Measurements from ENCODE around the gene COL6A3.

Gene COL6A3

DNA sequence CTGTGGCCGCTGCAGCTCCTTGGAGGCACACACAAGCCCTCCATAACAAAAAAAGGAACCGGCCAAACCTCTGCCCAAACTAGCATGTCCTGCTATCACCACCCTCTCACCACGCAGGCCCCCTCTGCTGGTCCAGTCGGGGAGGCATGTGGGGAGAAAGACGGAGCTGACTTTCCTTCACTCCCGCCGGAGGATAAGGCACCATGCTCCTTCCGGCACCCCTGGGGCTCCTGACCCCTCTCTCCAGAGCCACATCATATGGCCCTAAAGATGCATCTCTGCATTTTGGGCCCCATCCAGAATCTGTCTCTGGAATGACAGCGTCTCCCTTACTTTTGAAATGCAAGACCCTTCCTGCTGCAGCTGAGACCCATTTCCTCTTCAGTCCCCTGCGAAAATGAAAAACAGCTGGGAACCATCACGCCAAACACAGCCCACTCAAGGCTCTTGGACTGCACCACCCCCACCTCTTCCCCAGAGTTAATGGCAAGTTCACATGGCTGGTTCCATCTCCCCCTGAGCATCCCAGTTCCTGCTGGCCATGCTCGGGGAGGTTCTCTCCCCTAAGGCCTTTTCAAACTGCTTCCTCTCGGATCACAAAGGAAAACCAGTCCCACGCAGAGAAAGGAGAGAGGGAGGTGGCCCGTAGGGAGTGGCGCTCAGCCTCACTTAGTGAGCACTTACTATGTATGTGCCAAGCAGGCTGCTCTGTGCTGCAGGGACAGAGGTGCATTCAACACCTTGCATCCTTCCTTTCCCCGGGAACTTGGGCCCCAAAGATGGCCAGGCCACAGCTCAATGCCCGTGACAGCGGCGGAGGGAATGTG, 37.9 kb upstream of the COL6A3 start:
- Histone ChIP-seq H3K27ac (ENCODE audit: low read depth, low read length) (no peak overlapping the region), H3K4me1 (ENCODE audit: control insufficient read depth, insufficient read depth, low read length, unreplicated experiment) (peaks cover 25% of the 10 kb centered on the region), H3K4me3 (ENCODE audit: low read depth, low read length) (no peak overlapping the region)

DNA sequence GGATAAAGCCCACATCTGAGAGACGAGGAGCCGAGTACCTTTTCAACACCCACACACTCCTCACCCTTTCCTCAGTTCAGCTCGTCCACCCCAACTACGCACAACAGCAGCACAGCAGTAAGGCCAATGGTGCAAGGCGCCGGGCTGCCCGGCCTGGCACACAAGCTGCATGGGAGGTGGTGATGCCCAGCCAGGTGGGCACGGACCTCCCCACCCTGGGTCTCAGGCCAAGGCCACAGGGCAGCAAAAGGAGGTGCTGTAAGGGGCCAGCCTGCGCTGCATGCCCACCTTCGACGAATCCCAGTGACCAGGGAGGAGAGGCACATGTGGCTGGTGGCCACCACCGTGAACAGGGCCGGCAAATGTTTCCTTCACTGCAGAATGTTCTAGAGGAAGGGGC, 36.6 kb upstream of the COL6A3 start:
- H3K27me3 ChIP-seq (ENCODE audit: insufficient read depth, low read length), result no peaks in the 10 kb centered on the region
- no peaks in the 10 kb centered on the region for H3K36me3 ChIP-seq (ENCODE audit: insufficient read depth, low read length)
- no peak overlapping the region for H2AFZ ChIP-seq (ENCODE audit: low read length, unreplicated experiment)
- no peak overlapping the region for H3K4me3 ChIP-seq (ENCODE audit: low read depth, low read length)
- H3K4me1 ChIP-seq (ENCODE audit: control insufficient read depth, insufficient read depth, low read length, unreplicated experiment), result peaks cover 12% of the 10 kb centered on the region
- no peaks in the 10 kb centered on the region for H3K79me2 ChIP-seq (ENCODE audit: control insufficient read depth, insufficient read depth, low read length, unreplicated experiment)
- no peak overlapping the region for H3K27ac ChIP-seq (ENCODE audit: low read depth, low read length)

More for the DNA sequence above, 37.9 kb upstream of the COL6A3 start:
- no peaks in the 10 kb centered on the region for H3K79me2 ChIP-seq (ENCODE audit: control insufficient read depth, insufficient read depth, low read length, unreplicated experiment)
- no peak overlapping the region for H2AFZ ChIP-seq (ENCODE audit: low read length, unreplicated experiment)
- no peaks in the 10 kb centered on the region for H3K36me3 ChIP-seq (ENCODE audit: insufficient read depth, low read length)
- H3K27me3 ChIP-seq (ENCODE audit: insufficient read depth, low read length), result no peaks in the 10 kb centered on the region

DNA sequence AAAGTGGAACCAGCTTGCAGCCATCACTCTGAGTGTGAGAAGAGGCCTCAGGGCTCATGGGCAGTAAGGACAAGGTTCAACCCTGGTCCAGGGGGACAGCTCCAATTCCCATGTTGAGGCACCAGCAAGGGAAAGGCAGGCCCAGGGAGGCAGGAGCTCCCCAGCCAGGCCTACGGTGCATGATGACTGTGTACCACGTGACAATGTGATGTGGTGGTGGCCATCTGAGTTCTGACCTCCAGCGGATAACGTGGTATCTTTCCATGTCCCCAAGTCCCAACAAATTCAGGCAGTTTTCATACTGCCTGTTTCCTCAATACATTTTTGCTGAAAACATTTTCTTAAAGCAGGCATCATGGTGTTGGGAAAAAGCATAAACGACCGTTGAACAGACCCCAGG, 36.1 kb upstream of the COL6A3 start:
- Histone ChIP-seq H3K36me3 (ENCODE audit: insufficient read depth, low read length) (no peaks in the 10 kb centered on the region), H3K4me3 (ENCODE audit: low read depth, low read length) (no peak overlapping the region), H3K27me3 (ENCODE audit: insufficient read depth, low read length) (no peaks in the 10 kb centered on the region), H2AFZ (ENCODE audit: low read length, unreplicated experiment) (no peak overlapping the region), H3K27ac (ENCODE audit: low read depth, low read length) (no peak overlapping the region), H3K79me2 (ENCODE audit: control insufficient read depth, insufficient read depth, low read length, unreplicated experiment) (no peaks in the 10 kb centered on the region), H3K4me1 (ENCODE audit: control insufficient read depth, insufficient read depth, low read length, unreplicated experiment) (peaks cover 11% of the 10 kb centered on the region)

DNA sequence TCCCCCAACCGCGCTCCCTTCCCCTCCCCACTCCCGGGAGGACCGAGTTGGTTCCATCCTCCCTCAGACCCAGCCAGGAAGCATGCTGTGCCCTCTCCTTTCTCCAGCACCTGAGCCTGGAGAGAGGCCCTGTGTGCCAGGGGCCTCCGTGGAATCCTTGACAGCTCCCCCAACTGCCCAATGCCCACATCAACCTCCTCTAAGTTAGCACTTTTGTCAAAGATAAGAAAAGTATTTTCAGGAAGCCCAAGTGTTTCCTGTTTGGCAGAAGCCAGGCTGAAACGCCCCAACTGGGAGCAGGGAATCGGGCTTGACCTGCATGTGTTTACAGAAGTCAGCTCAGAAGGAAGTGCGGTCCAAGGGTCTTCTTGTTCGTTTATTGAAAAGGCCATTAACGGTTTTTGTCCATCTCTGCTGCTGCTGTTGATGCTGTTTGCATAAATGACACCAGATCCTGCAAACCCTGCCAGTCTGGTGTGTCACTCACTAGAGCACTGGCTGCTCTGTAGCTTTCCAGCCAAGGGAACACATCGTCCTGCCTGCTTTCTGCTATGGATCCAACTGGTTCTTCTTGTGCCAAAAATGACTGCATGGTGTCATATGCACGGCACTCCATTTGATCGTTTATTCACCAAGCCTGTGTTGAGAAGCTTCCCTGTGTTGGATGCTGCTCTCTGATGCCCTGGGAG, 35.4 kb upstream of the COL6A3 start:
- Histone ChIP-seq H3K4me3 (ENCODE audit: low read depth, low read length) (no peak overlapping the region), H3K79me2 (ENCODE audit: control insufficient read depth, insufficient read depth, low read length, unreplicated experiment) (no peaks in the 10 kb centered on the region), H2AFZ (ENCODE audit: low read length, unreplicated experiment) (peak overlapping the region; percentile 26), H3K27ac (ENCODE audit: low read depth, low read length) (no peak overlapping the region), H3K4me1 (ENCODE audit: control insufficient read depth, insufficient read depth, low read length, unreplicated experiment) (peaks cover 11% of the 10 kb centered on the region), H3K27me3 (ENCODE audit: insufficient read depth, low read length) (no peaks in the 10 kb centered on the region), H3K36me3 (ENCODE audit: insufficient read depth, low read length) (no peaks in the 10 kb centered on the region)

DNA sequence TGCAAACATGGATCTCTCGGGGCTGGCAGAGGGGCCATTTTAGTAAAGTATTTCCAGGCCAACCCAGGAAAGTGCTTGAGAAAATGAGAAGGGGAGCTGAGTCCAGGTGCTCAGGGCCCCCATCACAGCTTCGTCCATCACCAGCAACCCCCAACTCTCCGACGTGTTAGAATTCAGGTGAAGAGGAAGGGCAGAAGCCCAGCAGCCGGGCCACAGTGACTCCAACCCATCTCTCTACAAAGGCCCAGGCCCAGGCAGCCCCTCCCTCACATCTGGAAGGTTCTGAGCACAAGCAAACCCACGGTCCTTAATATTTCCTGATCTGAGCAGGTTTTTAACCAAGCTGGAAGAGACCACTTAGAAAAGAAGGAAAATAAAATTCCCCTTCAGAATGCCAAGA, 34.7 kb upstream of the COL6A3 start:
- H3K27ac ChIP-seq (ENCODE audit: low read depth, low read length), result no peak overlapping the region
- H3K27me3 ChIP-seq (ENCODE audit: insufficient read depth, low read length), result no peaks in the 10 kb centered on the region
- peaks cover 11% of the 10 kb centered on the region for H3K4me1 ChIP-seq (ENCODE audit: control insufficient read depth, insufficient read depth, low read length, unreplicated experiment)

DNA sequence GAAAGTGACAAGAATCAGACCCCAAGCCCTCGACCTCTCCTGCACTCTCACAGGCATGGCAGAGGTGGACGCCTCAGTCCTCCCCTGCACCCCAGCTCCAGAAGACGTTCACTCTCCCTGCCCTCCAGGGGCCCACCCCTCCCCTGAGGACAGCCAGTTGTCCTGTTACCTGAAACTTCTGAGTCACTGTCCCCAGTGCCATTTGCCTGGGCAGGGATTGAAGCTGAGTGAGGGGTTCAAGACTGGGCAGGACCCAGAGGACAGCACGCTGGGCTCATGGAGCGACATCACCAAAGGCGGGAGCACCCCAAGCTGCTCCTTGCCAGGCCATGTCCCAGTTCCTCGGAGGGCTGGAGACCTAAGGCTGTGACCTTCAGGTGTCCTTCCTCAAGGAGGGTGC, 34.2 kb upstream of the COL6A3 start:
- Histone ChIP-seq H3K4me1 (ENCODE audit: control insufficient read depth, insufficient read depth, low read length, unreplicated experiment) (peaks cover 11% of the 10 kb centered on the region), H2AFZ (ENCODE audit: low read length, unreplicated experiment) (no peak overlapping the region), H3K27ac (ENCODE audit: low read depth, low read length) (no peak overlapping the region), H3K4me3 (ENCODE audit: low read depth, low read length) (no peak overlapping the region), H3K79me2 (ENCODE audit: control insufficient read depth, insufficient read depth, low read length, unreplicated experiment) (no peaks in the 10 kb centered on the region), H3K36me3 (ENCODE audit: insufficient read depth, low read length) (no peaks in the 10 kb centered on the region), H3K27me3 (ENCODE audit: insufficient read depth, low read length) (no peaks in the 10 kb centered on the region)

More for the DNA sequence above, 34.7 kb upstream of the COL6A3 start:
- no peak overlapping the region for H2AFZ ChIP-seq (ENCODE audit: low read length, unreplicated experiment)
- H3K4me3 ChIP-seq (ENCODE audit: low read depth, low read length), result no peak overlapping the region
- no peaks in the 10 kb centered on the region for H3K79me2 ChIP-seq (ENCODE audit: control insufficient read depth, insufficient read depth, low read length, unreplicated experiment)
- H3K36me3 ChIP-seq (ENCODE audit: insufficient read depth, low read length), result no peaks in the 10 kb centered on the region

DNA sequence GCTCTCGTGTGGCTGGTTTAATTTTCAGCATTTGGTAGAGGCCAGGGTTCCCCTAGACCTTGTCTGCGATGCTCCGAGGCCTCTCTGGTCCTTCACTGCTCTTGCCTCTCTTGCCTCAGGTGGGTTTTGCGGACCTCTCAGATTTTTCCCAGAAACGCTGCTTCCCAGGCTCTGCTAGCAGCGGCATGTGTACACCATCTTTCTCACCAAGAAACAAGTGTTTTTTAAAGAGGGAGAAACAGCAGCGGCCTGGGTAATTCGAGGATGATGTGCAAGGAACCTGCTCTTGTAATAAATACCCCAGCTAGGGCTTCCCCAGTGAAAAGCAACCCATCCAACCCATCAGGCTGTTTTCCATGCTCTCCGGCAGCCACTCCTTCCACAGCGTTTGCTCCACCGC, 33.5 kb upstream of the COL6A3 start:
- H3K4me3 ChIP-seq (ENCODE audit: low read depth, low read length), result no peak overlapping the region
- no peaks in the 10 kb centered on the region for H3K36me3 ChIP-seq (ENCODE audit: insufficient read depth, low read length)
- H3K27ac ChIP-seq (ENCODE audit: low read depth, low read length), result no peak overlapping the region
- no peaks in the 10 kb centered on the region for H3K27me3 ChIP-seq (ENCODE audit: insufficient read depth, low read length)
- no peak overlapping the region for H2AFZ ChIP-seq (ENCODE audit: low read length, unreplicated experiment)
- H3K79me2 ChIP-seq (ENCODE audit: control insufficient read depth, insufficient read depth, low read length, unreplicated experiment), result no peaks in the 10 kb centered on the region
- peaks cover 11% of the 10 kb centered on the region for H3K4me1 ChIP-seq (ENCODE audit: control insufficient read depth, insufficient read depth, low read length, unreplicated experiment)

DNA sequence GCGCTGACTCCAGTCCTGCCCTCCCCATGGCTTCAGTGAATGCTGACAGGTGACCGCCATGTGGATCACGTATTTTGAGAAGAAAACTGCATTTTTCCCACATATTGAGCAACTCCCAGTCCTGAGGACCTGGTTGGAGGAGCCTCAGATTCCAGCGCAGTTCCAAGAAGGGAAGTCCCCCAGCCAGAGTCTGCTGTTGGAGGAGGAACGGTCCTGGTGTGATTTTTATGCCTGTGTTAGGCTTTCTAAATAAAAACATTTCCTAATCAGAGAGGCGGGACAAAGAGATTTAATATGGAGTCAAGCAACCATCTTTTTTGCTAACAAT, 32.3 kb upstream of the COL6A3 start:
- H2AFZ ChIP-seq (ENCODE audit: low read length, unreplicated experiment), result no peak overlapping the region
- H3K36me3 ChIP-seq (ENCODE audit: insufficient read depth, low read length), result no peaks in the 10 kb centered on the region
- H3K4me3 ChIP-seq (ENCODE audit: low read depth, low read length), result no peak overlapping the region
- peaks cover 20% of the 10 kb centered on the region for H3K4me1 ChIP-seq (ENCODE audit: control insufficient read depth, insufficient read depth, low read length, unreplicated experiment)
- no peaks in the 10 kb centered on the region for H3K79me2 ChIP-seq (ENCODE audit: control insufficient read depth, insufficient read depth, low read length, unreplicated experiment)
- no peaks in the 10 kb centered on the region for H3K27me3 ChIP-seq (ENCODE audit: insufficient read depth, low read length)
- H3K27ac ChIP-seq (ENCODE audit: low read depth, low read length), result no peak overlapping the region

DNA sequence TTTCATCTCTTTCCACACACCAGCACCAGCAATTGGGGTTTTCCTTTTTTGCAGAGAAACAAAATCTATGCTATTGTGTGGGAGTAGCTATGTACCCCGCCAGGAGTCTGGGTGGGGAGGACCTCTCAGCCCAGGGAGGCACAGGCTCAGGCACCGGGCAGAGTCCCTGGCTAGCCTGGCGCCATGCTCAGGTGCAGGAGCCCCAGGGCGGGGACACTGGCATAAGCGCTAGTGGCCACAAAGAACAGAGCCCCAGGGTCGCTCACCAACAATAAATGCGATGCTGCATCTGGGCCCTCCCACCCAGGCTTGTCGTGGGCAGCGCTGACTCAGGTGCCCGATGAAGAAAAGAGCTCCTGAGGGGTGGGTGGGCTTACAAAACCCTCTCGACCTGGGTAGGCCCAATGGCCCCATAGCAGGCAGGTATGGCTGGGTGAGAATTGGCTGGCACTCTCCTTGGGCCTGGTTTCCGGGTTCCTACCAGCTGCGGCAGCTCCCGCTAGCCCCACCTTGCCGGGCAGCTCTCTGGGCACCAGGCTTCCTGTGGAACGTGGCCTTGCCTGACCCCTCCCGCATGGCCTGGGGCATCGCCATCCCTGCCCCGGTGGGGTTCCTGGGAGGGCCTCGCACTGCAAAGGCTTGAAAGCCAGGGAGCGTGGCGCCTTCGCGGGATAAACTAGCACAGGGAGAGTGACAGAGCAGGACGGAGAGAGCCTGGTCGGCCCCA, 31.8 kb upstream of the COL6A3 start:
- no peak overlapping the region for H3K27ac ChIP-seq (ENCODE audit: low read depth, low read length)
- H3K36me3 ChIP-seq (ENCODE audit: insufficient read depth, low read length), result no peaks in the 10 kb centered on the region
- no peak overlapping the region for H3K4me3 ChIP-seq (ENCODE audit: low read depth, low read length)
- no peak overlapping the region for H2AFZ ChIP-seq (ENCODE audit: low read length, unreplicated experiment)
- H3K27me3 ChIP-seq (ENCODE audit: insufficient read depth, low read length), result no peaks in the 10 kb centered on the region
- no peaks in the 10 kb centered on the region for H3K79me2 ChIP-seq (ENCODE audit: control insufficient read depth, insufficient read depth, low read length, unreplicated experiment)
- H3K4me1 ChIP-seq (ENCODE audit: control insufficient read depth, insufficient read depth, low read length, unreplicated experiment), result peaks cover 25% of the 10 kb centered on the region

DNA sequence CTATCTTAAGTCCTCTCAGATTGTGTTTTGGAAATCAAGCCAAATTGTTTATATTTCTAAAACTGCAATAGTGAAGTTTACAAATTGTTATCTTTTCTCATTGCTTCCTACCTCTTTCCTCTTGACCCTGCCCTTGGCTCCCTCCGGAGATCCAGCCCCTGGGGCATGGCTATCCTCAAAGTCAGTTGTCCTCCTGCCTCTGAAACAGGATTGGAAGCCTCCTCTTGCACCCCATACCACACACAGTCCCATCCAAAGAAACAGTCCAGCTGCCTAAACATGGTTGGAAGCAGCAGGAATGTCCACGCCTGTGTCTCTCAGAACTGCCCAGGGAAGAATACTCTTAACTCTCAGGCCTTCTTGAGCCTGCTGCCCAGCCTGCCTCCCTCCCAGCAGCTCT, 30.1 kb upstream of the COL6A3 start:
- H3K27me3 ChIP-seq (ENCODE audit: insufficient read depth, low read length), result no peaks in the 10 kb centered on the region
- H2AFZ ChIP-seq (ENCODE audit: low read length, unreplicated experiment), result no peak overlapping the region
- H3K27ac ChIP-seq (ENCODE audit: low read depth, low read length), result no peak overlapping the region
- H3K36me3 ChIP-seq (ENCODE audit: insufficient read depth, low read length), result no peaks in the 10 kb centered on the region
- no peaks in the 10 kb centered on the region for H3K79me2 ChIP-seq (ENCODE audit: control insufficient read depth, insufficient read depth, low read length, unreplicated experiment)
- no peak overlapping the region for H3K4me3 ChIP-seq (ENCODE audit: low read depth, low read length)
- H3K4me1 ChIP-seq (ENCODE audit: control insufficient read depth, insufficient read depth, low read length, unreplicated experiment), result peaks cover 16% of the 10 kb centered on the region
